ENCODE measurements around the gene PRM3.

The PRM3 gene
- total RNA-seq, result 0 reads per million in 9 experiments

DNA sequence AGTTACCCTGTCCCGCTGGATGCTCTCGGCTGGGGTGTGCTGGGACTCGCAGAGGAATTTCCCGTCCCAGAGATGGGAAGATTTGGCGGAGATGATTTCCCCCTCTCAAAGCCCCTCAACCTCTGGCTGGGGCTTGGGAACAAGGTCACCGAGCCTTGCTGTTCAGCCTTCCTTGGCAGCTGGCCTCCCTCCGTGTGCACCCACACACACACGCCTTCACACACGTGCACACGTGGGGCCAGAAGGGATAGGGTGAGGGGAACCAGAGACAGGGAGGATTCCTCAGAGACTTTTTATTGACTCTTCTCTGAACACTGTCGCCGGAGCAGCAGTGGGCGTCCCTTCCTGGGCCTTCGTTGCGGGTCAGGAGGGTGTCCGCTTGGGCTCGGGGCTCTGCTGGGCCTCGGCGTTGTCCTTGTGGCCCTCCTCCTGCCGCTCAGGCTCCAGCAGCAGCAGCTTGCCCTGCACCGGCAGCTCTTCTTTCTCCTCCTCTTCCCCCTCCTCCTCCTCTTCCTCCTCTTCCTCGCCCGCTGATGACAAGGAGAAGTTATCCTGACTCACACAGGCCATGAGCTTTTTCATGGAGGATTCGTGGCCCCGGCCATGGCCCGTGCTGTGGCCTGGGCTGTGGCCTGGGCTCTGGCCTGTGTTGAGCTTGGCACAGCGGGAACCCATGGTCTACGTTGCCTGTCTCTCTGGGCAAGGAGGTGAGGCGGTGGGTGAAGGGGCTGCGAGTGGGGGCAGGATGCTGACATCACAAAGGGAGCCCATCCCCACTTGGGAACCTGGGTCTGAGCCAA, at the start of gene PRM3:
TSS of gene PRM3 (minus strand) at position 709 of the 800 bp plus-strand sequence. CDS start at position 675, 34 bp downstream.
- H3K9me3 Mint-ChIP-seq, result no peaks in the 10 kb centered on the region
- no peak for ATAC-seq (replicated peaks)
- H3K27ac Mint-ChIP-seq, result no peak within 1 kb of the TSS
- DNase-seq, result no peak
- H3K4me3 Mint-ChIP-seq, result no peak within 1 kb of the TSS
- no peaks in the 10 kb centered on the region for H3K36me3 Mint-ChIP-seq (ENCODE audit: insufficient read depth)
- H3K27me3 Mint-ChIP-seq, result peaks cover 0 to 32% of the 10 kb centered on the region in 2 donors
- no peaks in the 10 kb centered on the region for H3K4me1 Mint-ChIP-seq (ENCODE audit: low read depth in 2 of 2)

DNA sequence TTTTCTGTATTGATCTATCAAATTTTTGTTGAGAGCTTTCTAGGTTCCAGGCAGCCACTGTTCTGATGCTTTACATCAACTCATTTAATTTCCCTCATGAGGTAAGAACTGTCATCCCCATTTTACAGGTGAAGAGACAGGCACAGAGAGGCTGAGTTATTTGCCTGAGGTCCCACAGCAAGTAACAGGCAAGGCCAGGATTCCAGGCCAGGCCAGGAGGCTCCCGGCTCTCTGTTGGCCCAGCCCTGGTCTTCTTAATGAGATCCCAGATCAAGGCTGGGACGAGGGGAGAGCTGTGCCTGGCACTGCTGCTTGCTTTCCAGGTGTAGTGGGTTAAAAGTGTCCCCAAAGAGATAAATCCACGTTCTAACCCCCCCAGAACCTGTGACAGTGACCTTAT, 49.4 kb upstream of the PRM3 start:
- no peak overlapping the region for H3K27ac Mint-ChIP-seq
- no peak overlapping the region for H3K4me3 Mint-ChIP-seq
- peaks cover 10 to 12% of the 10 kb centered on the region in 2 donors for H3K4me1 Mint-ChIP-seq (ENCODE audit: low read depth in 2 of 2)

GRCh38 chr16:11321662-11322061, 48.2 kb upstream of the PRM3 start:
- Mint-ChIP-seq H3K4me1 (ENCODE audit: low read depth in 2 of 2) (peaks cover 0 to 4% of the 10 kb centered on the region in 2 donors), H3K4me3 (no peak overlapping the region), H3K27me3 (peaks cover under 1% of the 10 kb centered on the region in 2 donors), H3K27ac (no peak overlapping the region), H3K9me3 (no peaks in the 10 kb centered on the region), H3K36me3 (ENCODE audit: insufficient read depth) (peaks cover 3% of the 10 kb centered on the region)
- no peak for ATAC-seq (replicated peaks)
- DNase-seq, result no peak

More for the DNA sequence above, 49.4 kb upstream of the PRM3 start:
- no peak for DNase-seq
- Mint-ChIP-seq H3K36me3 (ENCODE audit: insufficient read depth) (peaks cover 6% of the 10 kb centered on the region), H3K27me3 (peaks cover 12 to 13% of the 10 kb centered on the region in 2 donors), H3K9me3 (peaks cover 0 to 3% of the 10 kb centered on the region in 2 donors)
- ATAC-seq (replicated peaks), result no peak

- DNase-seq (no peak), ATAC-seq (replicated peaks) (no peak)
- Mint-ChIP-seq H3K27me3 (no peaks in the 10 kb centered on the region), H3K4me3 (no peak overlapping the region), H3K4me1 (ENCODE audit: low read depth in 2 of 2) (peaks cover 0 to under 1% of the 10 kb centered on the region in 2 donors), H3K36me3 (ENCODE audit: insufficient read depth) (no peaks in the 10 kb centered on the region), H3K27ac (no peak overlapping the region), H3K9me3 (no peaks in the 10 kb centered on the region)
Measured at GRCh38 chr16:11320170-11320569, 46.7 kb upstream of the PRM3 start.

DNA sequence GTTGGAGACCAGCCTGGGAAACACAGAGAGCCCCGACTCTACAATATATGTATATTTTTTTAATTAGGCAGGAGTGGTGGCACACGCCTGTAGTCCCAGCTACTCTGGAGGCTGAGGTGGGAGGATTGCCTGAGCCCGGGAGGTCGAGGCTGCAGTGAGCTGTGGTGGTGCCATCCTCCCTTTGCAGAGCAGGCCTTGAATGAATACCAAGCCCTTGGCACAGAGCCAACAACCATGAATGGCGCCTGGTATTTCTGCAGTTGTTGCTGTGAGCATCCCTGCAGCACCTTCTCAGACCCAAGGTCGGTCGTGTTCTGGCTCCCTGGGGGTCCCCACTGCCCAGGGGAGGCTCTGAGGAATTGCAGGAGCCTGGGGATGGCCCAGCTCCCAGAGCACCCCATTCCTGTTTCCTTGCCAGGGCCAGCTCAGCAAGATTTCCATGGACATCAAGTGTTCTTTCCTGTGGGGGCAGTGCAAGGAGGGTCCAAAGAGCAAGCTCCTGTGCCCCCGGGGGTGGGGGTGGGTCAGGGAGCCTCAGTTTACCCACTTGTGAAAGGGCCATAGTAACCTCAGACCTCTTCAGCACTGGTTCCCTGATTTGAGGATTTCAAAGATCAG, 46.2 kb upstream of the PRM3 start:
- no peak overlapping the region for H3K4me3 Mint-ChIP-seq
- ATAC-seq (replicated peaks) (no peak), DNase-seq (no peak)
- no peaks in the 10 kb centered on the region for H3K36me3 Mint-ChIP-seq (ENCODE audit: insufficient read depth)
- no peaks in the 10 kb centered on the region for H3K27me3 Mint-ChIP-seq
- H3K4me1 Mint-ChIP-seq (ENCODE audit: low read depth in 2 of 2), result no peaks in the 10 kb centered on the region
- no peak overlapping the region for H3K27ac Mint-ChIP-seq
- H3K9me3 Mint-ChIP-seq, result no peaks in the 10 kb centered on the region

GRCh38 chr16:11318817-11319216, 45.4 kb upstream of the PRM3 start:
- H3K27ac Mint-ChIP-seq, result peak overlapping the region in 1 of 2 donors; percentile 1
- no peaks in the 10 kb centered on the region for H3K9me3 Mint-ChIP-seq
- no peak for ATAC-seq (replicated peaks)
- no peaks in the 10 kb centered on the region for H3K36me3 Mint-ChIP-seq (ENCODE audit: insufficient read depth)
- DNase-seq, result no peak
- no peaks in the 10 kb centered on the region for H3K27me3 Mint-ChIP-seq
- H3K4me1 Mint-ChIP-seq (ENCODE audit: low read depth in 2 of 2), result no peaks in the 10 kb centered on the region
- no peak overlapping the region for H3K4me3 Mint-ChIP-seq

- Mint-ChIP-seq H3K4me1 (ENCODE audit: low read depth in 2 of 2) (peaks cover 13 to 14% of the 10 kb centered on the region in 2 donors), H3K27ac (no peak overlapping the region)
- ATAC-seq (replicated peaks), result no peak
Measured at GRCh38 chr16:11316331-11317015, 43.0 kb upstream of the PRM3 start.

DNA sequence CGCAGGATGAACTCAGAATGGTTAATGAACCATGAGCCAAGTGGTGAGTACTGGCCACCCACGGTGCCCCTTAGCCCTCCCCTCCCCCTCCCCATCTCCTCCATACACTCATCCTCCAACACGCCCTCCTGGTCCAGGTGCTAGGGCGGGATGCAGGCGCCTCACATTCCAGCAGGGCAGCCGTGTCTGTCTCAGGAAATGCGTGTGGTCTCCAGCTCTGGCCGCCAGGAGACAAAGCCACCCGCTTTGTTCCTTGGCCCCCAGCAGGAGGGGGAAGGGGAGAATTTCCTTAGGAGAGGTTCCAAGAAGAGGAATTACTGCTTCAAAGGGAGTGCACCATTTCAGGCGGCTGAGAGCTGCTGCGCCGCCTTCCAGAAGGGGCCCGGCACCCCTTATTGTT, 42.1 kb upstream of the PRM3 start:
- DNase-seq (no peak), ATAC-seq (replicated peaks) (no peak)
- no peak overlapping the region for H3K27ac Mint-ChIP-seq
- H3K27me3 Mint-ChIP-seq, result no peaks in the 10 kb centered on the region
- no peaks in the 10 kb centered on the region for H3K9me3 Mint-ChIP-seq
- no peak overlapping the region for H3K4me3 Mint-ChIP-seq
- H3K4me1 Mint-ChIP-seq (ENCODE audit: low read depth in 2 of 2), result peaks cover 17 to 21% of the 10 kb centered on the region in 2 donors
- H3K36me3 Mint-ChIP-seq (ENCODE audit: insufficient read depth), result no peaks in the 10 kb centered on the region

More at GRCh38 chr16:11316331-11317015, 43.0 kb upstream of the PRM3 start:
- H3K27me3 Mint-ChIP-seq, result no peaks in the 10 kb centered on the region
- no peak overlapping the region for H3K4me3 Mint-ChIP-seq
- H3K36me3 Mint-ChIP-seq (ENCODE audit: insufficient read depth), result no peaks in the 10 kb centered on the region
- H3K9me3 Mint-ChIP-seq, result no peaks in the 10 kb centered on the region
- DNase-seq, result no peak

- peaks cover 17 to 21% of the 10 kb centered on the region in 2 donors for H3K4me1 Mint-ChIP-seq (ENCODE audit: low read depth in 2 of 2)
Measured at GRCh38 chr16:11314309-11314894, 41.0 kb upstream of the PRM3 start.

GRCh38 chr16:11313493-11314308, 40.3 kb upstream of the PRM3 start:
- ATAC-seq (replicated peaks) (no peak), DNase-seq (no peak)
- H3K27me3 Mint-ChIP-seq, result no peaks in the 10 kb centered on the region
- H3K9me3 Mint-ChIP-seq, result no peaks in the 10 kb centered on the region
- H3K4me1 Mint-ChIP-seq (ENCODE audit: low read depth in 2 of 2), result peaks cover 17 to 21% of the 10 kb centered on the region in 2 donors
- H3K27ac Mint-ChIP-seq, result no peak overlapping the region
- no peaks in the 10 kb centered on the region for H3K36me3 Mint-ChIP-seq (ENCODE audit: insufficient read depth)
- H3K4me3 Mint-ChIP-seq, result no peak overlapping the region

More at GRCh38 chr16:11314309-11314894, 41.0 kb upstream of the PRM3 start:
- ATAC-seq (replicated peaks) (no peak), DNase-seq (no peak)
- H3K27ac Mint-ChIP-seq, result no peak overlapping the region
- H3K27me3 Mint-ChIP-seq, result no peaks in the 10 kb centered on the region
- no peaks in the 10 kb centered on the region for H3K9me3 Mint-ChIP-seq
- no peak overlapping the region for H3K4me3 Mint-ChIP-seq
- no peaks in the 10 kb centered on the region for H3K36me3 Mint-ChIP-seq (ENCODE audit: insufficient read depth)

DNA sequence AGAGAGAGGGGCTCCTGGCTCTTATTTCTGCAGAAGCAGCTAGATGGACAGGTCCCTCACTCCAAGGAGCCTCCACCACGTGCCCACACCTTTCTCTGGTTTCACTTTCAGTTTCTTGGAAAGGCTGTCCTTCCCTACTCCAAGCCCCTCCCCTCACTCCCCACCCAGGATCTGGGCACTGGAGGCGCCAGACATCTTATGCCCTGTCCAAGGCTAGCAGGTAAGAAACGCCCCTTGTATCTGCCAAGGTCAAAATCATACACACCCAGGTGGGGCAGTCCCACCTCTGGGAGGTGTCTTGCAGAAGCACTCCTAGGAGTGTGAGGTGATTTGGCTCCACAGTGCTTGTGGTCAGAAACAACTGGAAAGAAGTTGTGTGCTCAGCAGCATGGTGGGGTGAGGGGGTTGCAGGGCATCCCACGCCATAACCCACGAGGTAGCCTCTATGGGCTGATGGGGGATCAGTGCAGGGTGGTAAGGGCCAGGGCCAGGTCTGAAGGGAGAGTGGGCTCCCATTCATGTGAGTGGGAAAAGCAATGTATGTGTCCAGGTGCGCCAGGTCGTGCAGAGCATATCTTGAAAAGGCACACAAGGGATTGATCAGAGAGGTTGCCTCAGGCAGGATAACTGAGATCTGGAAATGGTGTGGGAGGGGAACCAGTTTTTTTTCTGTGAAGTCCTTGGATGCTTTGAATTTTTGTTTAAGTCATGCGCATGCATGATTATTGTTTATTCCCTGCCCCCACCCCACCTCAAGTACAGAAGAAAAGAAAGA, 39.5 kb upstream of the PRM3 start:
- Mint-ChIP-seq H3K27ac (peak overlapping the region; percentile 11 to 26), H3K4me1 (ENCODE audit: low read depth in 2 of 2) (peaks cover 19 to 21% of the 10 kb centered on the region in 2 donors), H3K9me3 (no peaks in the 10 kb centered on the region), H3K27me3 (no peaks in the 10 kb centered on the region), H3K36me3 (ENCODE audit: insufficient read depth) (no peaks in the 10 kb centered on the region), H3K4me3 (peak overlapping the region; percentile 1 to 36)
- ATAC-seq (replicated peaks) (peak; percentile 25), DNase-seq (peak in 1 of 3 experiments; percentile 17)

DNA sequence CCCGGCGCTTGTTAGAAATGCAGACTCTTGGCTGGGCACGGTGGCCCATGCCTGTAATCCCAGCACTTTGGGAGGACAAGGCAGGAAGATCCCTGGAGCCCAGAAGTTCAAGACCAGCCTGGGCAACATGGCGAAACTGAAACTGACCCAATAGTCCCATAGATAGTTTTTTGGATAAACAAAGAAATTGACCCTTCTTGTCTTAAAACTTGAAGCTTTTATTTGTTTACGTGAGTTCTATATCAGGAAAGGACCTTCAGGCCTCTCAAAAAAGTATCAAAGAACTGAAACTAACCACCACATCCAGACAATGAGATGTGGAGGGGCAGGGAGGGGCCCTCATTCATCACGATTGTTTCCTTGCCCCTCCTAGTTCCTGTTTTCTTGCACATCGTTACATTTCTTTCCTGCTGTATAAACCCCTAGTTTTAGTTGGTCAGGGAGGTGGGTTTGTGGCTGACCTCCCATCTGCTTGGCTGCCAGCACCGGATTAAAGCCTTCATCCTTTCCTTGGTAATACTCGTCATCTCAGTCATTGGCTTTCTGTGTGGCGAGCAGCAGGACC, 37.6 kb upstream of the PRM3 start:
- DNase-seq (peak; percentile 9 to 38 (median 12)), ATAC-seq (replicated peaks) (peak; percentile 61)
- Mint-ChIP-seq H3K27me3 (no peaks in the 10 kb centered on the region), H3K27ac (peak overlapping the region; percentile 62 to 85), H3K36me3 (ENCODE audit: insufficient read depth) (no peaks in the 10 kb centered on the region), H3K4me3 (peak overlapping the region; percentile 21 to 60), H3K9me3 (no peaks in the 10 kb centered on the region), H3K4me1 (ENCODE audit: low read depth in 2 of 2) (peaks cover 19 to 21% of the 10 kb centered on the region in 2 donors)
